GM12878 (cell line): Measurements from ENCODE around the gene SLC35F6. TPM values are rescaled to one million over a fixed set of nuclear protein-coding genes. Genes with fewer than 3 reads are reported as not detected.

Experiments
- ATAC-seq: fragments of 200-7000 bp; cut with Tn5 transposase; 3 replicates; pipeline ENCODE4 v1.9.1; 2020; ENCODE audit warnings: mild to moderate bottlenecking, moderate library complexity
- BruUV-seq: library from RNA; stranded (reverse); fragments of 400-500 nt; replicated peaks from 2 replicates; lab custom pipeline; 2021; lab: Mats Ljungman, UMichigan
- CTCF ChIA-PET: fragments of 300-600 bp; sonication (Branson Sonifier 250); formaldehyde crosslinking; extraction: SDS; loops from one replicate; lab custom pipeline; 2021; ENCODE audit warnings: inconsistent platforms; lab: Yijun Ruan, JAX
- POLR2A ChIA-PET: fragments of 350-600 bp; formaldehyde crosslinking; extraction: SDS; loops from one replicate; lab custom pipeline; 2021; ENCODE audit warnings: inconsistent platforms; lab: Charles Lee
- RAD21 ChIA-PET: fragments of 300-600 bp; sonication (Branson Sonifier 250); formaldehyde crosslinking; loops from one replicate; lab custom pipeline; 2023; ENCODE audit warnings: antibody characterized with exemption; ENCODE audit not compliant: unreplicated experiment; lab: Charles Lee
- SMC1A ChIA-PET: fragments of 300-600 bp; sonication (Branson Sonifier 250); formaldehyde crosslinking; loops from one replicate; lab custom pipeline; 2023; ENCODE audit not compliant: unreplicated experiment, uncharacterized antibody; lab: Charles Lee
- DNase-seq: peaks from one replicate; pipeline ENCODE4 v3.0.0-alpha.2; 2011; ENCODE audit warnings: low read depth, low spot score
- FAIRE-seq: peaks from 3 replicates; lab custom pipeline; 2011; peaks lifted over from hg19 to GRCh38; lab: Jason Lieb, UNC
- H2AFZ ChIP-seq: 2 replicates; pipeline ENCODE4 v1.6.0; 2011; ENCODE audit warnings: low read depth, low read length, control low read depth; ENCODE audit not compliant: control insufficient read depth
- H3K27ac ChIP-seq: 2 replicates; pipeline ENCODE4 v1.5.1; 2011; ENCODE audit warnings: control low read depth; ENCODE audit not compliant: control insufficient read depth, insufficient read depth
- H3K27me3 ChIP-seq, 2 experiments: replicated peaks in 1 of 2; 2 replicates each; pipeline versions ENCODE4 v1.6.0 to v1.6.1; 2011; ENCODE audit warnings: low read length in 1 of 2; ENCODE audit not compliant: control insufficient read depth in 2 of 2, insufficient read depth in 2 of 2
- H3K36me3 ChIP-seq, 2 experiments: 2 replicates each; pipeline ENCODE4 v1.5.1; 2011; ENCODE audit warnings: low read length in 1 of 2; ENCODE audit not compliant: control insufficient read depth in 2 of 2, insufficient read depth in 2 of 2
- H3K4me1 ChIP-seq: 2 replicates; pipeline ENCODE4 v1.6.1; 2011; ENCODE audit warnings: mild to moderate bottlenecking, low read length, moderate library complexity, mixed read lengths; ENCODE audit not compliant: control insufficient read depth, insufficient read depth
- H3K4me2 ChIP-seq: 2 replicates; pipeline ENCODE4 v1.6.0; 2011; ENCODE audit warnings: control low read depth; ENCODE audit not compliant: control insufficient read depth, insufficient read depth
- H3K4me3 ChIP-seq: fragments of 200-600 bp; sonication (generic); 2 replicates; pipeline ENCODE4 v1.5.1; 2016
- H3K79me2 ChIP-seq: 2 replicates; pipeline ENCODE4 v1.6.0; 2011; ENCODE audit warnings: low read length; ENCODE audit not compliant: control insufficient read depth, insufficient read depth
- H3K9ac ChIP-seq: 2 replicates; pipeline ENCODE4 v1.8.0; 2011; ENCODE audit warnings: low read length, control low read depth, mixed read lengths; ENCODE audit not compliant: control insufficient read depth, insufficient read depth
- H3K9me3 ChIP-seq: replicated peaks from 3 replicates; pipeline ENCODE4 v1.5.1; 2011; ENCODE audit warnings: mild to moderate bottlenecking, low read length; ENCODE audit not compliant: control insufficient read depth, insufficient read depth
- H4K20me1 ChIP-seq: 2 replicates; pipeline ENCODE4 v1.6.0; 2011; ENCODE audit not compliant: control insufficient read depth, insufficient read depth
- ATF7 ChIP-seq: fragments of 450-650 bp; IDR thresholded peaks from 2 replicates; pipeline ENCODE4 v1.6.1; 2016; ENCODE audit warnings: low read depth, mild to moderate bottlenecking
- CHD2 ChIP-seq: IDR thresholded peaks from 2 replicates; pipeline ENCODE4 v1.6.1; 2011; ENCODE audit warnings: low read depth, low read length, improper control_type of control experiment, borderline replicate concordance
- PAX5 ChIP-seq: IDR thresholded peaks from 2 replicates; pipeline ENCODE4 v1.6.1; 2011; ENCODE audit warnings: low read depth, low read length, borderline replicate concordance
- PBX3 ChIP-seq: IDR thresholded peaks from 2 replicates; pipeline ENCODE4 v1.6.1; 2011; ENCODE audit warnings: mild to moderate bottlenecking, low read depth, low read length, moderate library complexity; ENCODE audit not compliant: insufficient replicate concordance
- RBBP5 ChIP-seq: fragments of 200-600 bp; sonication (generic); conservative IDR thresholded peaks from 2 replicates; pipeline ENCODE4 v1.6.1; 2016
- ZBTB11 ChIP-seq: fragments of 450-650 bp; formaldehyde crosslinking; IDR thresholded peaks from 2 replicates; pipeline ENCODE4 v1.5.0; 2022; ENCODE audit warnings: mild to moderate bottlenecking, missing genetic modification characterization
- WGBS: methylation state at CpG from one replicate; pipeline ENCODE4 v1.1.6; 2016; ENCODE audit warnings: low lambda C conversion rate; ENCODE audit not compliant: insufficient replicate concordance, insufficient coverage; ENCODE audit errors: missing lambda C conversion rate; 5-methylcytosine and 5-hydroxymethylcytosine counted together
- in situ Hi-C: fragments of 300-500 bp; cut with MboI; formaldehyde crosslinking; loops from 9 replicates; pipeline ENCODE4 v1.14.3; 2018; ENCODE audit warnings: mixed read lengths
- intact Hi-C: fragments of 100-400 bp; cut with micrococcal nuclease; formaldehyde crosslinking; loops from one replicate; pipeline ENCODE4 v1.14.2; 2022; ENCODE audit not compliant: unreplicated experiment
- polyA plus RNA-seq, 11 experiments: library from polyadenylated mRNA; depleted of rRNA in 4 of 11; unstranded in 6 of 11; stranded (reverse) in 5 of 11; fragments of >200 nt; fragmentation: Nextera tagmentation in 4 of 11; fragmentation: Illumina TruSeq in 1 of 11; extraction: Ambion mirVana in 4 of 11; extraction: Trizol in 1 of 11; gene quantifications; 1 replicate in 1 of 11; 2 replicates in 10 of 11; pipeline versions ENCODE4 v1.2.1 to v1.2.3, GENCODE V29; 2011 to 2016; ENCODE audit warnings: inconsistent platforms in 2 of 11, missing spikeins in 2 of 11, low read depth in 1 of 11
- total RNA-seq, 4 experiments: library from RNA; depleted of rRNA in 3 of 4; stranded (reverse); fragments of >200 nt in 3 of 4; fragmentation: Illumina TruSeq in 1 of 4; extraction: Trizol in 1 of 4; gene quantifications; 2 replicates each; pipeline versions ENCODE4 v1.2.1 to v1.2.3, GENCODE V29; 2013 to 2021
- TF ChIP-seq, protein P1 (sequence below): fragments of 450-650 bp; IDR thresholded peaks from 2 replicates; pipeline ENCODE4 v1.6.1; 2016; ENCODE audit warnings: mild to moderate bottlenecking

Gene SLC35F6
- total and polyA plus RNA-seq, 10 of the 15 experiments (the other 5 are each of a cell fraction or from before 2014, with no cell fraction given): 4.0 to 10.5 (median 8.0) TPM

DNA sequence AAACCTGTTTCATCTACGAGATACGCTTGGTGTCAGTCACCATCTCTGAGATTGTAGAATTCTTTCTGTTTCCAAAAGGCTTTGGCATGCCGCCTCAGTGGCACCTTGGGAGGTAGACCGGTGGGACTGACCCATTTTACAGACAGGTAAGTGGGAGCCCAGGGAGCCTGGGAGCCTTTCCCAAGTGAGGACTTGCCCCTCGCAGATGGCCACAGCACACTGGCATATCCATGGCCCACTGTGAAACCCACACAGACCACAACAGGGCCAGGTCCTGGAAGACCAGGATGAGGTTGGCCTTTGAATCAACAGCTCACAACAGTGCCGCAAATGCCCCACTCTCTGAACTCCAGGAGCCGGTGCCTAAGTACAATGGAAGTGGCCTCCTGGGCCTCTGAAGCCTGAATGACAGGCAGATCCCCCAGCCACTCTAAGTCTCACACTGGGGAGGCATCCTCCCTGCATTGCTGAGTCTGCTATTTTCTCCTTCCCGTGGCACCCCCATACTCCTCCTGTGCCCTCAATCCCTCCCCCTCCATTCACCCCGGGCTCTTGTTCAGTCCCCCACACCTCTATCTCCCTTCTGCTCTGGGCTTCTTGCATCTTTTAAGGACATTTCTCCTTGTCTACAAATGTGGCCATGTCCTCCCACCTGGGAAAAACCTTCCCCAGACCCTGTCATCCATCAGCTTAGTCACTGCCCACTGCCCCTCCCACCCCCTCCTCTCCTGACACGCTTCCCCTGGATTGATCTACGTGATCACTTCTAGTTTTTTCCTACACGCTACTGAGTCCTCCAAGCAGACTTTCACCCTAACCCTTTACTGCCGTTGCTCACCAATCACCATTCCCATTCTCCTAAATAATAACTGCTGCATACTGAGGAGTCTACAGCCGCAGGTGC, 48.0 kb downstream of the SLC35F6 start:
- H3K36me3 ChIP-seq: no peaks in the 10 kb centered on the region
- H3K79me2 ChIP-seq: no peaks in the 10 kb centered on the region
- H3K4me3 ChIP-seq: no peak overlapping the region
- no peak overlapping the region for H2AFZ ChIP-seq
- no peaks in the 10 kb centered on the region for H4K20me1 ChIP-seq
- no peak overlapping the region for H3K9ac ChIP-seq
- H3K4me2 ChIP-seq: no peak overlapping the region
- ChIA-PET POLR2A (no interaction called here), RAD21 (no interaction called here), SMC1A (no interaction called here), CTCF (no interaction called here)
- BruUV-seq: no TSS peak
- no peak overlapping the region for H3K27ac ChIP-seq
- DNase-seq (no peak), FAIRE-seq (no peak), ATAC-seq (no peak)
- in situ Hi-C loops: no loop called here
- 46% methylated on average over 14 of the region's 14 CpGs for WGBS
- H3K4me1 ChIP-seq: no peaks in the 10 kb centered on the region
- no peaks in the 10 kb centered on the region for H3K27me3 ChIP-seq
- no peak for TF ChIP-seq ZBTB11 (CRISPR knock-in tag)
- no peak for TF ChIP-seq PBX3
- TF ChIP-seq RBBP5: no peak
- TF ChIP-seq ATF7: no peak
- no peak for TF ChIP-seq PAX5
- TF ChIP-seq CHD2: no peak
- TF ChIP-seq, protein P1, sequence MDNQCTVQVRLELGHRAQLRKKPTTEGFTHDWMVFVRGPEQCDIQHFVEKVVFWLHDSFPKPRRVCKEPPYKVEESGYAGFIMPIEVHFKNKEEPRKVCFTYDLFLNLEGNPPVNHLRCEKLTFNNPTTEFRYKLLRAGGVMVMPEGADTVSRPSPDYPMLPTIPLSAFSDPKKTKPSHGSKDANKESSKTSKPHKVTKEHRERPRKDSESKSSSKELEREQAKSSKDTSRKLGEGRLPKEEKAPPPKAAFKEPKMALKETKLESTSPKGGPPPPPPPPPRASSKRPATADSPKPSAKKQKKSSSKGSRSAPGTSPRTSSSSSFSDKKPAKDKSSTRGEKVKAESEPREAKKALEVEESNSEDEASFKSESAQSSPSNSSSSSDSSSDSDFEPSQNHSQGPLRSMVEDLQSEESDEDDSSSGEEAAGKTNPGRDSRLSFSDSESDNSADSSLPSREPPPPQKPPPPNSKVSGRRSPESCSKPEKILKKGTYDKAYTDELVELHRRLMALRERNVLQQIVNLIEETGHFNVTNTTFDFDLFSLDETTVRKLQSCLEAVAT: no peak
- H3K9me3 ChIP-seq: no peaks in the 10 kb centered on the region
- intact Hi-C loops: no loop called here
